C4-2B (cell line): Measurements from ENCODE around the gene SF3B6.

Experiments
- H3K27ac ChIP-seq: fragments of 450-650 bp; 2 replicates; pipeline ENCODE4 v1.5.1; 2017
- ZFX ChIP-seq: fragments of 450-650 bp; IDR thresholded peaks from 2 replicates; pipeline ENCODE4 v1.6.1; 2017
- TF ChIP-seq, protein P1 (sequence below): fragments of 450-650 bp; conservative IDR thresholded peaks from 2 replicates; pipeline ENCODE4 v1.5.1; 2017; ENCODE audit warnings: mild to moderate bottlenecking

The SF3B6 gene

DNA sequence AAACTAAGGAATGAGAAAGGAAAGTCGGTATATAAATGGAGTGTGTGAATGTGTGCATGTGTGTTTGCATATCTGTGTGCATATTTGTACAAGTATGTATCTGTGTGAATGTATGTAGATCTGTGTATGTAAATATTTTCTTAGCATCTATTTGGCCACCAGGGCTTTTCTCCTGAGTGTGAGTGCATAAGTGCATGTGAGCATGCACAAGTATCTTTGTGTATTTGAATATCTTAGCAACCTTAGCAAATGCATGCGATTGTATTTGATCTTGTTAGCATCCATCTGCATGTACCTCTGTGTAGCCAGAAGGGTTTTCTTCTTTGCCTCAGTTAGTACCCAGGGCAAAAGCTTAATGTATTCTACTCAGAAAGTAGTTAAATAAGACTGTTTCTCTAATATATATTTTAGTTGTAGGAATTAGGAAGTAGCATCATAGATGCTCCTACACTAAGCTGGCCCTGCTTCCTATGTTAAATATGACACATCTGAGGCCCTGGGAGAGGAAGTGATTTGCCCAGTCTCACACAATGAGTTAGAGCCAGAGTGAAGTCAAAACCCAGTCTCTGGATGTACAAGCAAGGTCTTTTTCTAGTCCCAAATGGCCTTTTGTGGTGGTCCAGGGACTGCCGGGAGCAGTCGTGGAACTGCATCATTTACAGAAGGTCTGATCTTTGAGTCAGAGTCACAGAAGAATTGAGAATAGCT lies 17.4 kb downstream of the SF3B6 start:
- TF ChIP-seq, protein P1, sequence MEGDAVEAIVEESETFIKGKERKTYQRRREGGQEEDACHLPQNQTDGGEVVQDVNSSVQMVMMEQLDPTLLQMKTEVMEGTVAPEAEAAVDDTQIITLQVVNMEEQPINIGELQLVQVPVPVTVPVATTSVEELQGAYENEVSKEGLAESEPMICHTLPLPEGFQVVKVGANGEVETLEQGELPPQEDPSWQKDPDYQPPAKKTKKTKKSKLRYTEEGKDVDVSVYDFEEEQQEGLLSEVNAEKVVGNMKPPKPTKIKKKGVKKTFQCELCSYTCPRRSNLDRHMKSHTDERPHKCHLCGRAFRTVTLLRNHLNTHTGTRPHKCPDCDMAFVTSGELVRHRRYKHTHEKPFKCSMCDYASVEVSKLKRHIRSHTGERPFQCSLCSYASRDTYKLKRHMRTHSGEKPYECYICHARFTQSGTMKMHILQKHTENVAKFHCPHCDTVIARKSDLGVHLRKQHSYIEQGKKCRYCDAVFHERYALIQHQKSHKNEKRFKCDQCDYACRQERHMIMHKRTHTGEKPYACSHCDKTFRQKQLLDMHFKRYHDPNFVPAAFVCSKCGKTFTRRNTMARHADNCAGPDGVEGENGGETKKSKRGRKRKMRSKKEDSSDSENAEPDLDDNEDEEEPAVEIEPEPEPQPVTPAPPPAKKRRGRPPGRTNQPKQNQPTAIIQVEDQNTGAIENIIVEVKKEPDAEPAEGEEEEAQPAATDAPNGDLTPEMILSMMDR, result no peak
- no peak for TF ChIP-seq ZFX

DNA sequence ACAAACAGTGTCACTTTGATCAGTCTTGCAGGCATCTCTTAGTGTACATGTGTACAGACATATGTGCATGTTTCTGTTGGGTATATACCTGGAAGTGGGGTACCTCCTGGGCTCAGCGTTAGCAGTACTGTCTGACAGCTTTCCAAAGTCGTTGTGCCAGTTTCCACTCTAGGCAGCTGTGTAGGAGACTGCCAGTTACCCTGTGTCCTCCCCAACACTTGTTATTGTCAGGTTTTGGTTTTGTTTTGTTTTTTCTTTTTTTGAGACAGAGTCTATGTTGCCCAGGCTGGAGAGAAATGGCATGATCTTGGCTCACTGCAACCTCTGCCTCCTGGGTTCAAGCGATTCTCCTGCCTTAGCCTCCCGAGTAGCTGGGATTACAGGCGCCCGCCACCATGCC lies 20.4 kb downstream of the SF3B6 start:
- TF ChIP-seq, protein P1, result no peak
- no peak for TF ChIP-seq ZFX

More for the DNA sequence above, 17.4 kb downstream of the SF3B6 start:
- H3K27ac ChIP-seq, result no peak overlapping the region

DNA sequence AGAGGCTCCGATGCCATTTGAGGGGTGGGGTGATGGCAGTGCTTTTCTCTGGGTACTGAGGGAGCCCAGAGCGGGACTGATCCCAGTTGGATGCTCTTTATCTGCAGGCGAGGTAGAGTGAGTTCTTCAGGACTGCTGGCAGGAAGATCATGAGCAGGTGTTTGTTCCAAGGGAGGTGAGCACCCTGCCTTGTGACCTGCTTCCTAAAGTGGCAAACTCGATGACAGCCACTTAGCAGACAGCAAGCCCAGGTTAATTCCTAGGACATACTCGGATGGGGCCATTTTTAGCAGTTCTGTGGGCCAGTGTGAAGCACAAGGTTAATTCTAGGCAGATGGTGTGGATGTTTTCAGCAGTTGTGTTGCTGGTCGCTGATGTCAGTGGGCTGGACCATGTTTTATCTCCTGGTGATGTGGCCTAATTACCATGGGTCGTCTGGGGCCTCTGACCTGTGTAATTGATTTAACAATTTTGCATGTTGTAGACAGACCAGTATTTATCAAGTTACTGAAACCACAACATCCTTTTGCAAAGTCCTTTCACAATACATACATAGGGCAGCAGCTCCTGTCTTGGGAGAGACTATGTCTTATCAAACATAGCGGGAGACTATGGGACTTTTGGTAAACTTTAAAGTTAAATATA lies 21.6 kb downstream of the SF3B6 start:
- H3K27ac ChIP-seq, result no peak overlapping the region
- TF ChIP-seq, protein P1, result no peak

More for the DNA sequence above, 20.4 kb downstream of the SF3B6 start:
- H3K27ac ChIP-seq, result no peak overlapping the region

DNA sequence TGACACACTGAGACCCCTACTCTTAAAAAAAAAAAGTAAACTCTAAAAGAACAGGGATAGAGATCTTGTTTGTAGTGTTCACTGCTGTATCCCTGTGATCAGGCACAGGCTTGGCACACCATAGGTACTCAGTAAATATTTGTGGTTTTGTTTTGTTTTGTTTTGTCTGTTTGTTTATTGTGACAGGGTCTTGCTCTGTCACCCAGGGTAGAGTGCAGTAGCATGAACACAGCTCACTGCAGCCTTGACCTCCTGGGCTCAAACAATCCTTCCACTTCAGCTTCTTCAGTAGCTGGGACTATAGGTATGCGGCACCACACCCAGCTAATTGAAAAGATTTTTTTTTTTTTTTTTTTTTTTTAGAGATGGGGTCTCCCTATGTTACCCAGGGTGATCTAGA lies 23.2 kb downstream of the SF3B6 start:
- no peak overlapping the region for H3K27ac ChIP-seq
- no peak for TF ChIP-seq ZFX
- TF ChIP-seq, protein P1, result no peak

DNA sequence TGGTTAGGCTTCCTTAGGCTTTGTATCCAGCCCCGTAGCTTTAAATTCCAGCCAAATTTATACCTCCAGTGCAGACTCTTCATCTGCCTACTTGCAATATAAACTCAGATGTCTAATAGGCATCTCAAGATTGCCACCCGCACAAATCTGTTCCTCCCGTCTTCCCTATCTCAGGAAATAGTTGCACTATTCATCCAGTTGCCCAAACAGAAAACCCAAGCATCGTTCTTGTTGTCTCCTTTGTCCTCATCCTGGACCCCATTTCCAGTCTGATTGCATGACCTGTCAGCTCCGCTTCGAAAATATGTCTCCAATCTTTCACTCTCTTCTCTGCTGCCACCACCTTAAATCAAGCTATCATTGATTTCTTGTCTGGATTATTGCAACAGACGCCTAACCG lies 24.3 kb downstream of the SF3B6 start:
- no peak for TF ChIP-seq ZFX
- TF ChIP-seq, protein P1, result no peak

DNA sequence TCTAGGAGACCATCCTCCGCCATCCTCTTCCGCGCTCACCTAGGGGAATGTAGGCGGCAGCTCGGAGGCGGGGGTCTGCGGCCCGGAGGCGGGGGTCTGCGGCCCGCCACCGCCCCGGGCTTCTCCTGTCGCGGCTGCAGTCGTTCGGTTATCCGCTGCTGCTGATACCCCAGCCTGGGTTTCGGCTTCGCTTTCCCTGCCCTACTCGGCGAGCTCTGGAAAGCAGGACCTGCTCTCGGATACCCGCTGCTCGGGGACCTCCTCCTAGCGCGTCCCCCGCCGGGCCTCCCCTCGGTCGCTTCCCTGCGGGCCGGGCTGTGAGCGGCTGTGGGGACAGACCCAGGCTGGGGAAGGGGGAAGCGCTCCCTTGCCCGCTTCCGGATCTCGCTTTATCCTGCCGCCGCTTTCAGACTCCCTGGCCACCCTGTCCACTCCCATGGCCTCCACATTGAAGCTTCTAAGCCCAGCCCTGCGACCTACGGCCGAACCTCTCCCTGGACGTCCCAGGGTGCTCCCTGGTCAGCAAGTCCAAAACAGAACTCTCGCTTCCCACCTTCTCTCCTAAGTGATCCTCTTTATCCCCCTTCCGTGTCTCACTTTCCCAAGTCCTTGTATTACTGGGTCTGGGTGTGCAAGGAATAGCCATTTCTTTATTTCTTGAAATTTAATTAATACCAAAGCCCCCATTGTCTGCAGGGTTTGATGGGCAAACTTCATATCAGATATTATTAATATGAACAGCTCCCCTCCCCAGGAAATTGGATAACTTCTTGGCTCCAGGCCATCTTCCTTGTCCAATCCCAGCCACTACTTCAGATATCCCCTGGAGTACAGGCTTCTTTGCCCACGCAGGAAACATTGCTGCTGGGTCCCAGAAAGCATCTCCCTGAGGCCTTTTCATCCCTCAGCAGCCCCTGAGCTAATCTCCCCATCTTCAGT lies 25.8 kb downstream of the SF3B6 start:
- H3K27ac ChIP-seq, result peak overlapping the region; percentile 44
- TF ChIP-seq, protein P1, result no peak

More for the DNA sequence above, 24.3 kb downstream of the SF3B6 start:
- H3K27ac ChIP-seq, result peak overlapping the region; percentile 44; the same call in 1 of the 2 replicates
